ENCODE measurements around the gene MAP2K3. TPM values are rescaled to one million over a fixed set of nuclear protein-coding genes. Genes with fewer than 3 reads are reported as not detected.

MAP2K3 gene
- total and polyA plus RNA-seq, 2 of the 4 experiments (the other 2 are of a cell fraction): 23.5 to 82.2 TPM

DNA sequence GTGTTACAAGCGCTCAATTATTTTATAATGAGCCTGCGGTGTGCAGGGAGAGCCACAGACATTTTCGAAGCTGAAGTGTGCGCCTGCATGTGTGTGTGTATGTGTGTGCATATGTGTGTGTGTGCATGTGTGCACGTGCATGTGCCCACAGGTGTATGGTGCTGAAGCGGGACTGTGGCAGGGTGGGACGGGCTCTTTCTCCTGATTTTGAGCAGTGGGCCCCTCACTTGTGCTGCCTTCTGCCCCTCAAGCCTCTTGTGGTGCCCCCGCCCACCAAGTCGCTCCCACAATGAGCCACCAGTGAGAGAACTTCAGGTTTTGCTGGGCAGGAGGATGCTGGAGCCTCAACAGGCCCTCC, 75.0 kb downstream of the MAP2K3 start:
- Histone ChIP-seq H3K4me2 (ENCODE audit: low read depth, low read length) (no peak overlapping the region), H3K36me3 (ENCODE audit: control insufficient read depth, insufficient read depth, low read length) (no peaks in the 10 kb centered on the region), H4K91ac (ENCODE audit: insufficient read depth, low read depth, low read length) (no peak overlapping the region), H3K9ac (ENCODE audit: low read depth, low read length) (no peak overlapping the region), H3K23ac (ENCODE audit: low read depth, low read length) (no peak overlapping the region), H4K5ac (ENCODE audit: low read depth, low read length) (no peak overlapping the region), H2BK20ac (ENCODE audit: low read depth, low read length) (no peak overlapping the region), H3K79me1 (ENCODE audit: low read depth in 1 of 2, low read length in 2 of 2) (no peaks in the 10 kb centered on the region), H3K18ac (ENCODE audit: low read depth, low read length) (no peak overlapping the region), H3K56ac (ENCODE audit: extremely low read depth, insufficient read depth, low read length) (no peak overlapping the region), H4K8ac (ENCODE audit: low read depth in 2 of 2, low read length in 2 of 2) (no peak overlapping the region), H3K9me1 (ENCODE audit: insufficient read depth, low read length) (no peaks in the 10 kb centered on the region), H2BK5ac (ENCODE audit: low read depth, low read length, poor library complexity, severe bottlenecking) (no peak overlapping the region), H3K27ac (ENCODE audit: insufficient read depth, low read length) (no peak overlapping the region), H3K4me1 (ENCODE audit: control insufficient read depth, insufficient read depth, low read length) (no peaks in the 10 kb centered on the region), H3K9me3 (ENCODE audit: control insufficient read depth, insufficient read depth, low read length) (no peaks in the 10 kb centered on the region), H3K4me3 (ENCODE audit: insufficient read depth, low read depth, low read length) (no peak overlapping the region), H2AFZ (replicated peaks; ENCODE audit: low read length, poor library complexity) (no peak overlapping the region), H2AK5ac (ENCODE audit: low read depth, low read length) (no peak overlapping the region), H3K14ac (replicated peaks; ENCODE audit: low read depth, low read length) (no peak overlapping the region), H2AK9ac (replicated peaks; ENCODE audit: low read depth, low read length, poor library complexity) (no peak overlapping the region), H3K27me3 (ENCODE audit: control insufficient read depth, insufficient read depth, low read length) (peaks cover 36% of the 10 kb centered on the region), H2BK120ac (ENCODE audit: low read depth, low read length) (no peak overlapping the region), H3K4ac (ENCODE audit: low read depth, low read length) (no peak overlapping the region), H2BK15ac (ENCODE audit: low read depth, low read length) (no peak overlapping the region), H4K20me1 (ENCODE audit: insufficient read depth, low read length) (no peaks in the 10 kb centered on the region)
- 84% methylated on average over 4 of the region's 9 CpGs; no CpG with 5 or more reads in 1 of the 2 experiments for WGBS, 2 experiments (ENCODE audit: extremely low coverage in 2 of 2, insufficient read length in 1 of 2)
- no TSS peak for BruUV-seq (replicated peaks)
- DNase-seq: no peak
- intact Hi-C loops (cut with micrococcal nuclease): no loop called here
- ChIA-PET CTCF (no interaction called here), POLR2A (ENCODE audit: unreplicated experiment) (no interaction called here)
- no peak for ATAC-seq (ENCODE audit: low read depth)
- dilution Hi-C loops (cut with HindIII; ENCODE audit: low sequenced_read_pairs, unreplicated experiment): no loop called here
- TF ChIP-seq MXI1 (IDR thresholded peaks at IDR 0.05; ENCODE audit: borderline replicate concordance, low read depth, low read length) (no peak), RCOR1 (IDR thresholded peaks at IDR 0.05; ENCODE audit: insufficient replicate concordance, low read length) (no peak), CHD1 (IDR thresholded peaks at IDR 0.05; ENCODE audit: low read depth, low read length) (no peak), POLR2A (IDR thresholded peaks at IDR 0.05; ENCODE audit: low read depth, low read length) (no peak), RFX5 (IDR thresholded peaks at IDR 0.05; ENCODE audit: low read depth, low read length) (no peak), SMC3 (IDR thresholded peaks at IDR 0.05; ENCODE audit: low read depth, low read length) (no peak), CEBPB (IDR thresholded peaks at IDR 0.05; ENCODE audit: low read depth, low read length) (no peak), MAZ (IDR thresholded peaks at IDR 0.05; ENCODE audit: borderline replicate concordance, low read depth, low read length) (no peak), FOS (IDR thresholded peaks at IDR 0.05; ENCODE audit: low read depth, low read length) (no peak), RAD21 (IDR thresholded peaks at IDR 0.05; ENCODE audit: low read length) (no peak), USF2 (IDR thresholded peaks at IDR 0.05; ENCODE audit: low read depth, low read length) (no peak), ELK1 (IDR thresholded peaks at IDR 0.05; ENCODE audit: borderline replicate concordance, low read depth, low read length) (no peak), NFE2L2 (IDR thresholded peaks at IDR 0.05; ENCODE audit: low read depth, low read length) (no peak), BHLHE40 (IDR thresholded peaks at IDR 0.05; ENCODE audit: low read depth, low read length) (no peak), MAFK (IDR thresholded peaks at IDR 0.05; ENCODE audit: low read depth, low read length) (no peak)
- TF ChIP-seq, protein P1, sequence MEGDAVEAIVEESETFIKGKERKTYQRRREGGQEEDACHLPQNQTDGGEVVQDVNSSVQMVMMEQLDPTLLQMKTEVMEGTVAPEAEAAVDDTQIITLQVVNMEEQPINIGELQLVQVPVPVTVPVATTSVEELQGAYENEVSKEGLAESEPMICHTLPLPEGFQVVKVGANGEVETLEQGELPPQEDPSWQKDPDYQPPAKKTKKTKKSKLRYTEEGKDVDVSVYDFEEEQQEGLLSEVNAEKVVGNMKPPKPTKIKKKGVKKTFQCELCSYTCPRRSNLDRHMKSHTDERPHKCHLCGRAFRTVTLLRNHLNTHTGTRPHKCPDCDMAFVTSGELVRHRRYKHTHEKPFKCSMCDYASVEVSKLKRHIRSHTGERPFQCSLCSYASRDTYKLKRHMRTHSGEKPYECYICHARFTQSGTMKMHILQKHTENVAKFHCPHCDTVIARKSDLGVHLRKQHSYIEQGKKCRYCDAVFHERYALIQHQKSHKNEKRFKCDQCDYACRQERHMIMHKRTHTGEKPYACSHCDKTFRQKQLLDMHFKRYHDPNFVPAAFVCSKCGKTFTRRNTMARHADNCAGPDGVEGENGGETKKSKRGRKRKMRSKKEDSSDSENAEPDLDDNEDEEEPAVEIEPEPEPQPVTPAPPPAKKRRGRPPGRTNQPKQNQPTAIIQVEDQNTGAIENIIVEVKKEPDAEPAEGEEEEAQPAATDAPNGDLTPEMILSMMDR (conservative IDR thresholded peaks at IDR 0.05; ENCODE audit: low read depth, low read length): no peak
- in situ Hi-C loops (cut with MboI; ENCODE audit: low sequenced_read_pairs): no loop called here
